Left lung (tissue), 10 donors: Measurements from ENCODE around the gene PIP5K1B. TPM values are rescaled to one million over a fixed set of nuclear protein-coding genes. Genes with fewer than 3 reads are reported as not detected.

ENCODE experiments used
- ATAC-seq: fragments of 200-7000 bp; cut with Tn5 transposase; one replicate; pipeline ENCODE4 v1.9.1; 2020; ENCODE audit warnings: moderate library complexity
- DNase-seq, 4 donors: peaks; one replicate each; pipeline ENCODE4 v3.0.0-alpha.2; 2013 to 2020
- H3K27ac ChIP-seq, 2 donors: fragments of 200-600 bp; sonication (generic) in 1 of 2; one replicate each; pipeline versions ENCODE4 v1.5.0 to v1.8.0; 2020 to 2021
- H3K27me3 ChIP-seq, 2 donors: fragments of 200-600 bp; sonication (generic) in 1 of 2; one replicate each; pipeline versions ENCODE4 v1.5.0 to v1.8.0; 2020 to 2021
- H3K36me3 ChIP-seq, 2 donors: fragments of 200-600 bp; sonication (generic) in 1 of 2; one replicate each; pipeline versions ENCODE4 v1.5.0 to v1.8.0; 2020 to 2021
- H3K4me1 ChIP-seq, 2 donors: fragments of 200-600 bp; one replicate each; pipeline ENCODE4 v1.8.0; 2021
- H3K4me3 ChIP-seq, 2 donors: fragments of 200-600 bp; sonication (generic) in 1 of 2; one replicate each; pipeline versions ENCODE4 v1.5.0 to v1.8.0; 2020 to 2021; ENCODE audit warnings: mild to moderate bottlenecking in 1 of 2
- H3K9me3 ChIP-seq, 2 donors: fragments of 200-600 bp; sonication (generic) in 1 of 2; one replicate each; pipeline versions ENCODE4 v1.5.0 to v1.8.0; 2020 to 2021
- intact Hi-C, 2 donors: fragments of 100-400 bp; cut with DNase I; formaldehyde crosslinking; loops; one replicate each; pipeline versions ENCODE4 v1.11.2 to v1.14.2; 2022
- polyA plus RNA-seq, 6 donors: library from polyadenylated mRNA; unstranded; fragments of 120-200 nt; gene quantifications; one replicate each; pipeline ENCODE4 v1.2.1, GENCODE V29; 2013; ENCODE audit not compliant: insufficient read length in 6 of 6
- total RNA-seq, 2 donors: library from RNA; stranded (reverse); fragmentation: NEBNext Ultra II Directional; extraction: Animal tissue kit (Norgen Biotek cat#: 25700); gene quantifications; one replicate each; pipeline ENCODE4 v1.2.1, GENCODE V29; 2021
- TF ChIP-seq, protein P1 (sequence below), 2 donors: fragments of 200-600 bp; sonication (generic) in 1 of 2; IDR thresholded peaks; one replicate each; pipeline versions ENCODE4 v1.5.0 to v1.8.0; 2021; ENCODE audit warnings: antibody characterized with exemption in 2 of 2
- donor health status: DM: no; HTN: yes; CAD: no.
- donor health status: DM: no; HTN: no; CAD: no.

Gene PIP5K1B
- total and polyA plus RNA-seq, 8 donors = 3.1 to 31.0 (median 4.2) TPM

DNA sequence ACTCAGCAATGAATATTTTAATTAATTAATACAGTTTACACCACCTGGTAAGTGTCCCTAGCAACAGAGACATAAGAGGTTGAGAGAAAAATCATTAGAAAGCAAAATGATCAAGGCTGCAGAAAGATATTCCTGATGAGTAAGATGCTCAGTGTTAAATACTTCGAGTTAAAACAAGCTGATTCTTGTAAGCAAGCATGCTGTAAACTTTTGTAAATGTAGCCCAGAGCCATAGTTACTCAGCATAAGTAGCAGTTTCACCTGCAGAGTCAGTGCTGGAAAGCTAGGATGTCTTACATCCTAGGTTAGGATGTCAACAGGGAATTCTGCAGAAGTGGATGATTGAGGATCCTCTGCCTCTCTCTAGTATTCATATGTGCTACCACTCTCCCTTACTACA lies 304.7 kb downstream of the PIP5K1B start:
- ATAC-seq = no peak
- intact Hi-C loops = no loop called here
- no peaks in the 10 kb centered on the region for H3K4me1 ChIP-seq
- H3K9me3 ChIP-seq = no peaks in the 10 kb centered on the region
- peaks cover 0 to 15% of the 10 kb centered on the region in 2 donors for H3K36me3 ChIP-seq
- no peak overlapping the region for H3K4me3 ChIP-seq
- no peak for DNase-seq
- H3K27me3 ChIP-seq = no peaks in the 10 kb centered on the region
- TF ChIP-seq, protein P1, sequence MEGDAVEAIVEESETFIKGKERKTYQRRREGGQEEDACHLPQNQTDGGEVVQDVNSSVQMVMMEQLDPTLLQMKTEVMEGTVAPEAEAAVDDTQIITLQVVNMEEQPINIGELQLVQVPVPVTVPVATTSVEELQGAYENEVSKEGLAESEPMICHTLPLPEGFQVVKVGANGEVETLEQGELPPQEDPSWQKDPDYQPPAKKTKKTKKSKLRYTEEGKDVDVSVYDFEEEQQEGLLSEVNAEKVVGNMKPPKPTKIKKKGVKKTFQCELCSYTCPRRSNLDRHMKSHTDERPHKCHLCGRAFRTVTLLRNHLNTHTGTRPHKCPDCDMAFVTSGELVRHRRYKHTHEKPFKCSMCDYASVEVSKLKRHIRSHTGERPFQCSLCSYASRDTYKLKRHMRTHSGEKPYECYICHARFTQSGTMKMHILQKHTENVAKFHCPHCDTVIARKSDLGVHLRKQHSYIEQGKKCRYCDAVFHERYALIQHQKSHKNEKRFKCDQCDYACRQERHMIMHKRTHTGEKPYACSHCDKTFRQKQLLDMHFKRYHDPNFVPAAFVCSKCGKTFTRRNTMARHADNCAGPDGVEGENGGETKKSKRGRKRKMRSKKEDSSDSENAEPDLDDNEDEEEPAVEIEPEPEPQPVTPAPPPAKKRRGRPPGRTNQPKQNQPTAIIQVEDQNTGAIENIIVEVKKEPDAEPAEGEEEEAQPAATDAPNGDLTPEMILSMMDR (IDR thresholded peaks at IDR 0.05) = no peak
- no peak overlapping the region for H3K27ac ChIP-seq

DNA sequence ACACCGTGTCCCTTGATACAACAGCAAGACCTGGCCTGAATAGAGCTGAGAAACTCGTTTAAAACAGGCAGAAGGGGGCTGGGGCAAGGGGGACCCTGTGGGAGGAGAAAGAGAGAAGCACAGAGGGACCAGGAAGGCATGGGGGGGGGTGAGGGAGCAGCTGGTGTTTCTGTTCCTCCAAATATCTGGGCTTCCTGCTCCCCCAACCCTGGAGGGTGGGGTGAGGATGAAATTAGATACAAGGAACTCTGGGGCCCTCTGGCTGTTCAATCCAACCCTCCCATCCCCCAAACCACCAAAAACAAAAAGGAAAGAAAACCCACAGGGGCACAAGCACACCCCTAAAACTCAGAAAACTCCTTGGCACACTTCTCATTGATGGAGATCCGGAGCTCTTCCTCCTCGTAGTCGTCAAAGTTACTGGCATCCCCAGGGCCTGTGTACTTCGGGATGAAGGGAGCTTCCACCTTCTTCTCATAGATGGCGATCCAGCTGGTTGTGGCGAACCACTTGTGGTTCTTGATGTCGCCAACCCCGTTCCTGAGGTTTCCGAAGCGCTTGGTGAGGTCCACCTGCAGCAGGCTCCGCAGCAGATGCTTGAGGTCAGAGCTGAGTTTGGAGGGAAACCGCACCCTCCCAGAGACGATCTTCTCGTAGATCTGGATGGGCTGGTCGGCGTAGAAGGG lies 307.8 kb downstream of the PIP5K1B start:
- Histone ChIP-seq H3K36me3 (peaks cover 0 to 15% of the 10 kb centered on the region in 2 donors), H3K27ac (no peak overlapping the region), H3K4me1 (no peaks in the 10 kb centered on the region), H3K9me3 (no peaks in the 10 kb centered on the region), H3K27me3 (no peaks in the 10 kb centered on the region), H3K4me3 (no peak overlapping the region)
- intact Hi-C loops = no loop called here
- DNase-seq (no peak), ATAC-seq (no peak)
- TF ChIP-seq, protein P1 (IDR thresholded peaks at IDR 0.05) = no peak

DNA sequence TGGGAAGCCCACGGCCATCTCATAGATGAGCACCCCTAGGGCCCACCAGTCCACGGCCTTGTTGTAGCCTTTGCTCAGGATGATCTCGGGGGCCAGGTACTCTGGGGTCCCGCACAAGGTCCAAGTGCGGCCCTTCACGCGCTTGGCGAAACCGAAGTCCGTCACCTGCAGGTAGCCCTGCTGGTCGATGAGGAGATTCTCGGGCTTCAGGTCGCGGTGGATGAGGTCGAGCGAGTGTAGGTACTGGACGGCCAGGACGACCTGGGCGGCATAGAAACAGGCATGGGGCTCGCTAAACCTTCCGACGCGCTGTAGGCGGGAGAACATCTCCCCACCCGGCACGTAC lies 308.3 kb downstream of the PIP5K1B start:
- Histone ChIP-seq H3K27ac (no peak overlapping the region), H3K4me3 (no peak overlapping the region), H3K27me3 (no peaks in the 10 kb centered on the region), H3K9me3 (no peaks in the 10 kb centered on the region), H3K36me3 (peaks cover 0 to 11% of the 10 kb centered on the region in 2 donors), H3K4me1 (no peaks in the 10 kb centered on the region)
- no peak for DNase-seq
- ATAC-seq = no peak
- intact Hi-C loops = no loop called here
- TF ChIP-seq, protein P1 (IDR thresholded peaks at IDR 0.05) = no peak

DNA sequence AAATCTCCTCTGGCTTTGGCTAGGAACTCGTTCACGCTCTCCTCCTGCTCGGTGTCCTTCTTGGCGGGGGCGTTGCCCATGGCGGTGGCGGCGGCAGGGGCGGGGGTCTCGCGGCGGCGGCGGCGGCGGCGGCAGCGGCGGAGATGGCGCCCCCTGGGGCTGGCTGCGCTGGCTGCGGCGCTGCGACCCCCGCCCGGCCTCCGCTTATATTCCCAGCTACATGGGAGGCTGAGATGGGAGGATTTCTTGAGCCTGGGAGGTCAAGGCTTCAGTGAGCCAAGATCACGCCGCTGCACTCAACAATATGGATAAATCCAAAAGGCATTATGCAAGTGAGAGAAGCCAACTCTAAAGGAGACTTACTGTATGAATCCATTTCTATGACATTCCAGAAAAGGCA lies 309.0 kb downstream of the PIP5K1B start, which contains the start of gene PRKACG:
Gene PRKACG (minus strand): TSS at position 101 of the 400 bp plus-strand sequence. CDS start 21 bp downstream, at position 80.
- H3K27me3 ChIP-seq = no peaks in the 10 kb centered on the region
- H3K4me1 ChIP-seq = no peaks in the 10 kb centered on the region
- no peak for DNase-seq
- no peaks in the 10 kb centered on the region for H3K9me3 ChIP-seq
- H3K4me3 ChIP-seq = no peak within 1 kb of the TSS
- no peak for ATAC-seq
- peaks cover 0 to 6% of the 10 kb centered on the region in 2 donors for H3K36me3 ChIP-seq
- intact Hi-C loops = no loop called here
- TF ChIP-seq, protein P1 (IDR thresholded peaks at IDR 0.05) = no peak
- no peak within 1 kb of the TSS for H3K27ac ChIP-seq

DNA sequence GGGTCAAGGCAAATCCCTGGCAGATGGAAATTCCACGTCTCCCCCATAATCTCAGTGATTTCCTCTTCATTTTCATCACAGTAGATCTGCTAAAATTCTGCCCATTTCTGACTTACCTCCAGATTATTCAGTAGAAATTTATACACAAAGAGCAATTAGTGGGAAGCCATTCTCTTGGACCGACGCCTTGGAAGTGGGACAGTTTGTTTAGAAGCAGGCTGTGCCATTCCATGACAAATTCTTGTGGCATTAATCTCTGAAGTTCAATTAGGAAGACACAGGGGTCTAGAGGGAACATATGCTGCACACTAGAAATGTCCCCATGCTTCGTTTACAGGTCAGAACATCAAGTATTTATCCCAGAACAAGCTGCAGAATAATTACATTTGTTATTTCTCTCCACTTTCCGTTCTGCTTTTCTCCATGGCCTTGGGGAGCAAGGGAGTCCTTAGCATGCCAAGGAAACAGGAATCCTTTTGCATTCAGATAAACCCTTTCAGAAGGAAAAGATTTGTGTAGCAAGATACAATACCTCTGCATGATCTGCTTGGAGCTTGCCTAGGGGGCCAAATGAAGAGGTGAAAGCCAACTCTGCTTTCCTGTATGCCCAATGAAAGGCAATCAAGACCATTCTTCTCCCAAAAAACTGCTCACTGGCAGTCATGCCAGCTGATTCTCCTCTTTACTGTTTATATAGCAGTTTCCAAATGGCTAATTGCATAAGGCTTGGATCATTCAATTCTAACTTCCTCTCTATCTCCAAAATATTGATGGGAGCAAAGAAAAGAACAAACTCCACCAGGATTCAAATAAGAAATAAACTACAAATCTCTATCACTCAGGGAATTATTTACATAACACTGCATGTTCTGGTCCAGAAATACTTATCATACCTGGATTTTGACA lies 311.4 kb downstream of the PIP5K1B start:
- Histone ChIP-seq H3K36me3 (no peaks in the 10 kb centered on the region), H3K4me1 (no peaks in the 10 kb centered on the region), H3K4me3 (no peak overlapping the region), H3K27ac (no peak overlapping the region), H3K27me3 (no peaks in the 10 kb centered on the region), H3K9me3 (no peaks in the 10 kb centered on the region)
- TF ChIP-seq, protein P1 (IDR thresholded peaks at IDR 0.05) = no peak
- intact Hi-C loops = no loop called here
- DNase-seq (no peak), ATAC-seq (no peak)
